Endothelial cell (in vitro differentiated cells): Measurements from ENCODE around the gene PBLD. TPM values are rescaled to one million over a fixed set of nuclear protein-coding genes. Genes with fewer than 3 reads are reported as not detected.

Source experiments
- DNase-seq: peaks from one replicate; pipeline ENCODE4 v3.0.0; 2021; ENCODE audit warnings: low spot score
- H3K27ac Mint-ChIP-seq: one replicate; pipeline ENCODE4 v1.8.0; 2021; ENCODE audit warnings: mixed read lengths, inconsistent platforms; ENCODE audit not compliant: unreplicated experiment
- H3K27me3 Mint-ChIP-seq: one replicate; pipeline ENCODE4 v1.8.0; 2021; ENCODE audit warnings: mild to moderate bottlenecking, moderate library complexity, mixed read lengths, inconsistent platforms; ENCODE audit not compliant: unreplicated experiment
- H3K36me3 Mint-ChIP-seq: one replicate; pipeline ENCODE4 v1.8.0; 2021; ENCODE audit warnings: mild to moderate bottlenecking, low read depth, mixed read lengths, inconsistent platforms; ENCODE audit not compliant: unreplicated experiment
- H3K4me1 Mint-ChIP-seq: one replicate; pipeline ENCODE4 v1.8.0; 2021; ENCODE audit warnings: mild to moderate bottlenecking, mixed read lengths, inconsistent platforms; ENCODE audit not compliant: unreplicated experiment
- H3K4me3 Mint-ChIP-seq: one replicate; pipeline ENCODE4 v1.8.0; 2021; ENCODE audit warnings: mild to moderate bottlenecking, mixed read lengths, inconsistent platforms; ENCODE audit not compliant: unreplicated experiment
- H3K9me3 Mint-ChIP-seq: one replicate; pipeline ENCODE4 v1.8.0; 2021; ENCODE audit warnings: mixed read lengths, inconsistent platforms; ENCODE audit not compliant: unreplicated experiment
- CTCF ChIP-seq: fragments of 200-600 bp; sonication (generic); IDR thresholded peaks from one replicate; pipeline ENCODE4 v1.5.0; 2021; ENCODE audit warnings: antibody characterized with exemption; ENCODE audit not compliant: unreplicated experiment
- total RNA-seq: library from RNA; stranded (reverse); fragmentation: NEBNext Ultra II Directional; extraction: Animal tissue kit (Norgen Biotek cat#: 25700); gene quantifications from one replicate; pipeline ENCODE4 v1.2.1, GENCODE V29; 2021; ENCODE audit not compliant: unreplicated experiment

Gene PBLD
- total RNA-seq, 1 donor from 2014 or later: 3.2 TPM

GRCh38 chr10:68346774-68347173, 14.0 kb upstream of the PBLD start:
- no peak for TF ChIP-seq CTCF
- Mint-ChIP-seq H3K9me3 (no peaks in the 10 kb centered on the region), H3K36me3 (peaks cover 17% of the 10 kb centered on the region), H3K27me3 (no peaks in the 10 kb centered on the region), H3K27ac (no peak overlapping the region), H3K4me3 (no peak overlapping the region), H3K4me1 (no peaks in the 10 kb centered on the region)
- DNase-seq: no peak

- Mint-ChIP-seq H3K27me3 (no peaks in the 10 kb centered on the region), H3K27ac (no peak overlapping the region), H3K9me3 (no peaks in the 10 kb centered on the region), H3K4me1 (no peaks in the 10 kb centered on the region), H3K36me3 (peaks cover 27% of the 10 kb centered on the region), H3K4me3 (no peak overlapping the region)
- TF ChIP-seq CTCF: no peak
- no peak for DNase-seq
Measured at GRCh38 chr10:68345621-68346020, 12.9 kb upstream of the PBLD start.

GRCh38 chr10:68342909-68343516, 10.3 kb upstream of the PBLD start:
- H3K27ac Mint-ChIP-seq: peak overlapping the region; percentile 0
- no peak for DNase-seq
- no peak for TF ChIP-seq CTCF
- no peaks in the 10 kb centered on the region for H3K9me3 Mint-ChIP-seq
- no peak overlapping the region for H3K4me3 Mint-ChIP-seq
- no peaks in the 10 kb centered on the region for H3K4me1 Mint-ChIP-seq
- peaks cover 40% of the 10 kb centered on the region for H3K36me3 Mint-ChIP-seq
- no peaks in the 10 kb centered on the region for H3K27me3 Mint-ChIP-seq

GRCh38 chr10:68340358-68341080, 7.8 kb upstream of the PBLD start:
- Mint-ChIP-seq H3K4me1 (peaks cover 20% of the 10 kb centered on the region), H3K27me3 (no peaks in the 10 kb centered on the region), H3K36me3 (peaks cover 44% of the 10 kb centered on the region), H3K27ac (no peak overlapping the region), H3K4me3 (peak overlapping the region; percentile 33), H3K9me3 (no peaks in the 10 kb centered on the region)
- DNase-seq: no peak
- TF ChIP-seq CTCF: no peak

GRCh38 chr10:68336754-68337351, 4.1 kb upstream of the PBLD start:
- Mint-ChIP-seq H3K4me3 (peak overlapping the region; percentile 8), H3K27ac (peak overlapping the region; percentile 6), H3K9me3 (no peaks in the 10 kb centered on the region), H3K4me1 (peaks cover 36% of the 10 kb centered on the region), H3K36me3 (peaks cover 40% of the 10 kb centered on the region), H3K27me3 (peaks cover 12% of the 10 kb centered on the region)
- no peak for TF ChIP-seq CTCF
- DNase-seq: no peak
